GM12878 (cell line): ENCODE measurements around the gene ANKRD44.

Experiments
- JUND ChIP-seq: IDR thresholded peaks from 2 replicates; pipeline ENCODE4 v1.6.1; 2012; ENCODE audit warnings: low read depth, mild to moderate bottlenecking, low read length, improper control_type of control experiment, moderate library complexity
- NFYB ChIP-seq: IDR thresholded peaks from 2 replicates; pipeline ENCODE4 v1.6.1; 2011; ENCODE audit warnings: low read depth, mild to moderate bottlenecking, low read length, improper control_type of control experiment, moderate library complexity; ENCODE audit not compliant: insufficient read depth
- SP1 ChIP-seq: IDR thresholded peaks from one replicate; pipeline ENCODE4 v1.6.1; 2011; ENCODE audit warnings: low read depth, low read length
- STAT3 ChIP-seq: IDR thresholded peaks from 2 replicates; pipeline ENCODE4 v1.6.1; 2011; ENCODE audit warnings: low read depth, low read length, improper control_type of control experiment
- YY1 ChIP-seq: IDR thresholded peaks from 2 replicates; pipeline ENCODE4 v1.6.1; 2011; ENCODE audit warnings: low read depth, mild to moderate bottlenecking, low read length
- TF ChIP-seq, protein P1 (sequence below), 3 experiments: IDR thresholded peaks in 2 of 3; conservative IDR thresholded peaks in 1 of 3; 2 replicates each; pipeline ENCODE4 v1.5.1; 2011; ENCODE audit warnings: low read depth in 3 of 3, low read length in 3 of 3, mild to moderate bottlenecking in 3 of 3, control low read depth in 2 of 3, moderate library complexity in 2 of 3, inconsistent platforms in 1 of 3, mixed read lengths in 1 of 3; ENCODE audit not compliant: control insufficient read depth in 2 of 3, insufficient read depth in 1 of 3; ENCODE audit errors: extremely low read depth in 1 of 3

DNA sequence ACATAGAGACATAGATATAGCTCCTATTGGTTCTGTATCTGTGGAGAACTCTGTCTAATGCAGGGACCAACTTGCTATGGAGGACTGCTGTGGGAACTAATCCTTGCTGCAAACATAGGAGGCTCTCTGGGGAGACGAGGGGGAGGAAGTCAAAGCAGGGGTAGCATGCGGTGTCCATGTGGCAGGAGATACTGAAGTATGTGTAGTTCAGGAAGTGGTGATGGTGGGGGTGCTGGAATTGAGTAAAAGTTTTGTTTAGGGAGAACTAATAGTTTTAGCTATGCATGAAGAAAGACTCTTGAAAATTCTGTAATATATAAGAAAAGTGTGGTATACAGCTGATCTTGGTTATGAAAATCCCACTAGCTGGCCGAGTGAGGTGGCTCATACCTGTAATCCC, 62.0 kb downstream of the ANKRD44 start:
- TF ChIP-seq, protein P1, sequence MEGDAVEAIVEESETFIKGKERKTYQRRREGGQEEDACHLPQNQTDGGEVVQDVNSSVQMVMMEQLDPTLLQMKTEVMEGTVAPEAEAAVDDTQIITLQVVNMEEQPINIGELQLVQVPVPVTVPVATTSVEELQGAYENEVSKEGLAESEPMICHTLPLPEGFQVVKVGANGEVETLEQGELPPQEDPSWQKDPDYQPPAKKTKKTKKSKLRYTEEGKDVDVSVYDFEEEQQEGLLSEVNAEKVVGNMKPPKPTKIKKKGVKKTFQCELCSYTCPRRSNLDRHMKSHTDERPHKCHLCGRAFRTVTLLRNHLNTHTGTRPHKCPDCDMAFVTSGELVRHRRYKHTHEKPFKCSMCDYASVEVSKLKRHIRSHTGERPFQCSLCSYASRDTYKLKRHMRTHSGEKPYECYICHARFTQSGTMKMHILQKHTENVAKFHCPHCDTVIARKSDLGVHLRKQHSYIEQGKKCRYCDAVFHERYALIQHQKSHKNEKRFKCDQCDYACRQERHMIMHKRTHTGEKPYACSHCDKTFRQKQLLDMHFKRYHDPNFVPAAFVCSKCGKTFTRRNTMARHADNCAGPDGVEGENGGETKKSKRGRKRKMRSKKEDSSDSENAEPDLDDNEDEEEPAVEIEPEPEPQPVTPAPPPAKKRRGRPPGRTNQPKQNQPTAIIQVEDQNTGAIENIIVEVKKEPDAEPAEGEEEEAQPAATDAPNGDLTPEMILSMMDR (IDR thresholded peaks at IDR 0.05 in 2 of 3, conservative IDR thresholded peaks at IDR 0.05 in 1 of 3; ENCODE audit: control insufficient read depth in 2 of 3, extremely low read depth in 1 of 3, insufficient read depth in 1 of 3, low read depth in 3 of 3, low read length in 3 of 3), result no peak
- TF ChIP-seq SP1, result no peak
- TF ChIP-seq JUND, result no peak
- TF ChIP-seq YY1, result no peak
- TF ChIP-seq STAT3, result no peak
- no peak for TF ChIP-seq NFYB
